Loucy (cell line): ENCODE measurements around the gene PDRG1.

Experiments
- H2AFZ ChIP-seq: fragments of 200-600 bp; sonication (generic); 2 replicates; pipeline ENCODE4 v1.6.0; 2016; ENCODE audit warnings: antibody characterized with exemption, mild to moderate bottlenecking, low read length, moderate library complexity
- H3F3A ChIP-seq: fragments of 200-600 bp; 2 replicates; pipeline ENCODE4 v1.6.0; 2016; ENCODE audit warnings: antibody characterized with exemption, low read depth, mild to moderate bottlenecking
- H3K27me3 ChIP-seq: fragments of 200-600 bp; sonication (generic); 2 replicates; pipeline ENCODE4 v1.6.1; 2014; ENCODE audit warnings: low read length, mild to moderate bottlenecking; ENCODE audit not compliant: insufficient read depth, poor library complexity, severe bottlenecking
- H3K36me3 ChIP-seq: fragments of 200-600 bp; sonication (generic); 2 replicates; pipeline ENCODE4 v1.6.1; 2016; ENCODE audit warnings: low read length; ENCODE audit not compliant: insufficient read depth
- H3K4me1 ChIP-seq: fragments of 200-600 bp; sonication (generic); 2 replicates; pipeline ENCODE4 v1.5.1; 2014; ENCODE audit warnings: low read length, mild to moderate bottlenecking; ENCODE audit not compliant: insufficient read depth, poor library complexity, severe bottlenecking
- H3K4me2 ChIP-seq: fragments of 200-600 bp; sonication (generic); 2 replicates; pipeline ENCODE4 v1.6.0; 2014; ENCODE audit warnings: antibody characterized with exemption, low read length, low read depth, mild to moderate bottlenecking; ENCODE audit not compliant: poor library complexity, severe bottlenecking
- H3K4me3 ChIP-seq: fragments of 200-600 bp; sonication (generic); 2 replicates; pipeline ENCODE4 v1.5.1; 2014; ENCODE audit warnings: low read length, mild to moderate bottlenecking, mixed read lengths; ENCODE audit not compliant: poor library complexity, severe bottlenecking
- H3K79me2 ChIP-seq: fragments of 200-600 bp; sonication (generic); 2 replicates; pipeline ENCODE4 v1.6.1; 2014; ENCODE audit warnings: low read length; ENCODE audit not compliant: insufficient read depth
- H3K9ac ChIP-seq: fragments of 200-600 bp; sonication (generic); 2 replicates; pipeline ENCODE4 v1.6.0; 2014; ENCODE audit warnings: mild to moderate bottlenecking, low read depth, low read length, moderate library complexity; ENCODE audit not compliant: poor library complexity, severe bottlenecking
- H3K9me2 ChIP-seq: fragments of 200-600 bp; sonication (generic); replicated peaks from 2 replicates; pipeline ENCODE4 v1.6.1; 2016; ENCODE audit warnings: low read depth, low read length, mixed read lengths
- H3K9me3 ChIP-seq: fragments of 200-600 bp; sonication (generic); 2 replicates; pipeline ENCODE4 v1.6.1; 2014; ENCODE audit warnings: mild to moderate bottlenecking, antibody characterized with exemption, low read length, low read depth; ENCODE audit not compliant: insufficient read depth
- H4K20me1 ChIP-seq: fragments of 200-600 bp; sonication (generic); 2 replicates; pipeline ENCODE4 v1.6.0; 2014; ENCODE audit warnings: antibody characterized with exemption, low read length, mild to moderate bottlenecking; ENCODE audit not compliant: insufficient read depth, poor library complexity, severe bottlenecking
- CTCF ChIP-seq: fragments of 200-600 bp; sonication (generic); conservative IDR thresholded peaks from 2 replicates; pipeline ENCODE4 v1.5.1; 2014; ENCODE audit warnings: mild to moderate bottlenecking, antibody characterized with exemption, low read length
- EZH2phosphoT487 ChIP-seq: fragments of 200-600 bp; IDR thresholded peaks from 2 replicates; pipeline ENCODE4 v1.6.1; 2018; ENCODE audit warnings: antibody characterized with exemption, mild to moderate bottlenecking, moderate library complexity, borderline replicate concordance

PDRG1 gene

DNA sequence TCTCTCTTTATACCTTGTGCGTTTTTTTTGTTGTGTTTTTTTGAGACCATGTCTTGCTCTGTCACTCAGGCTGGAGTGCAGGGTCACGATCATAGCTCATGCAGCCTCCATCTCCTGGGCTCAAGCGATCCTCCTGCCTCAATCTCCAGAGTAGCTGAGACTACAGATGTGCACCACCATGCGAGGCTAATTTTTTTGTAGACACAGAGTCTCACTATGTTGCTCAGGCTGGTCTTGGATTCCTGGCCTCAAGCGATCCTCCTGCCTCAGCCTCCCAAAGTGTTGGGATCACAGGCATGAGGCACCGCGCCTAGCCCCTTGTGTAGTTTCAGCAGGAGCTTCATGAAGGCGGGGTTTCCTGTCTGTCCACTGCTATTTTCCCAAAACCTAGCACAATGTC lies 27.3 kb downstream of the PDRG1 start:
- no peaks in the 10 kb centered on the region for H3K27me3 ChIP-seq
- no peaks in the 10 kb centered on the region for H3K36me3 ChIP-seq
- TF ChIP-seq EZH2phosphoT487 (no peak), CTCF (no peak)
- no peak overlapping the region for H2AFZ ChIP-seq
- H3K4me2 ChIP-seq = no peak overlapping the region
- peaks cover 4% of the 10 kb centered on the region for H3K4me1 ChIP-seq
- H3K9me3 ChIP-seq = no peaks in the 10 kb centered on the region
- no peaks in the 10 kb centered on the region for H3F3A ChIP-seq
- H3K9me2 ChIP-seq = no peaks in the 10 kb centered on the region
- H4K20me1 ChIP-seq = no peaks in the 10 kb centered on the region
- no peak overlapping the region for H3K9ac ChIP-seq
- H3K79me2 ChIP-seq = no peaks in the 10 kb centered on the region
- no peak overlapping the region for H3K4me3 ChIP-seq

- Histone ChIP-seq H4K20me1 (no peaks in the 10 kb centered on the region), H3K4me2 (no peak overlapping the region), H3F3A (no peaks in the 10 kb centered on the region), H2AFZ (no peak overlapping the region), H3K4me3 (no peak overlapping the region), H3K9ac (no peak overlapping the region), H3K27me3 (no peaks in the 10 kb centered on the region), H3K36me3 (no peaks in the 10 kb centered on the region), H3K4me1 (peaks cover 4% of the 10 kb centered on the region), H3K9me3 (no peaks in the 10 kb centered on the region), H3K79me2 (no peaks in the 10 kb centered on the region), H3K9me2 (no peaks in the 10 kb centered on the region)
- TF ChIP-seq EZH2phosphoT487 (no peak), CTCF (no peak)
These were observed 28.2 kb downstream of the PDRG1 start for GRCh38 chr20:31923388-31924331.

- no peaks in the 10 kb centered on the region for H3K36me3 ChIP-seq
- no peak overlapping the region for H3K9ac ChIP-seq
- H3K27me3 ChIP-seq = no peaks in the 10 kb centered on the region
- peaks cover 4% of the 10 kb centered on the region for H3K4me1 ChIP-seq
- no peak for TF ChIP-seq EZH2phosphoT487
- TF ChIP-seq CTCF = no peak
- no peaks in the 10 kb centered on the region for H3K79me2 ChIP-seq
- H3K4me3 ChIP-seq = no peak overlapping the region
- H3K9me2 ChIP-seq = no peaks in the 10 kb centered on the region
- H3F3A ChIP-seq = no peaks in the 10 kb centered on the region
- no peak overlapping the region for H3K4me2 ChIP-seq
- no peaks in the 10 kb centered on the region for H3K9me3 ChIP-seq
- no peaks in the 10 kb centered on the region for H4K20me1 ChIP-seq
- H2AFZ ChIP-seq = no peak overlapping the region
These were observed 29.3 kb downstream of the PDRG1 start for GRCh38 chr20:31922588-31922987.
